Psoas muscle (tissue), 8 donors: Measurements from ENCODE around the gene SNAI1. TPM values are rescaled to one million over a fixed set of nuclear protein-coding genes. Genes with fewer than 3 reads are reported as not detected.
"Not testable (repeated sequence)": the region's sequence is repeated elsewhere in the genome, so short reads cannot be mapped to it uniquely, and the experiment has no call there.

Experiments used
- ATAC-seq, 4 donors: fragments of 200-7000 bp; cut with Tn5 transposase; one replicate each; pipeline ENCODE4 v1.9.1; 2020; ENCODE audit warnings: moderate library complexity in 3 of 4, mild to moderate bottlenecking in 2 of 4
- DNase-seq, 2 donors: peaks; one replicate each; pipeline ENCODE4 v3.0.0-alpha.2; 2020
- H3K27ac ChIP-seq: fragments of 200-600 bp; one replicate; pipeline ENCODE4 v1.8.0; 2022
- H3K27me3 ChIP-seq, 3 donors: fragments of 200-600 bp in 1 of 3; one replicate each; pipeline versions ENCODE4 v1.6.1 to v1.8.0; 2013 to 2022; ENCODE audit warnings: low read length in 2 of 3, mild to moderate bottlenecking in 2 of 3, moderate library complexity in 1 of 3; ENCODE audit not compliant: insufficient read depth in 3 of 3
- H3K36me3 ChIP-seq, 2 donors: fragments of 200-600 bp in 1 of 2; one replicate each; pipeline versions ENCODE4 v1.6.1 to v1.8.0; 2013 to 2022; ENCODE audit warnings: low read depth in 1 of 2, mild to moderate bottlenecking in 1 of 2, moderate library complexity in 1 of 2; ENCODE audit not compliant: insufficient read depth in 1 of 2
- H3K4me1 ChIP-seq: fragments of 200-600 bp; one replicate; pipeline ENCODE4 v1.8.0; 2022
- H3K4me3 ChIP-seq: fragments of 200-600 bp; one replicate; pipeline ENCODE4 v1.8.0; 2022; ENCODE audit warnings: mild to moderate bottlenecking
- H3K9me3 ChIP-seq: fragments of 200-600 bp; one replicate; pipeline ENCODE4 v1.8.0; 2022
- CTCF ChIP-seq: fragments of 200-600 bp; IDR thresholded peaks from one replicate; pipeline ENCODE4 v1.8.0; 2022; ENCODE audit warnings: antibody characterized with exemption
- WGBS, 3 donors: extraction: QIAGEN DNeasy Blood & Tissue Kit; methylation state at CpG; one replicate each; pipeline versions ENCODE4 v1.1.6 to v1.1.7; 2013; 5-methylcytosine and 5-hydroxymethylcytosine counted together
- intact Hi-C, 2 donors: fragments of 100-400 bp; cut with DNase I; formaldehyde crosslinking; loops; one replicate each; pipeline versions ENCODE4 v1.11.0 to v1.14.2; 2022
- polyA plus RNA-seq, 3 donors: library from polyadenylated mRNA; stranded (reverse); fragments of 200-250 nt; gene quantifications; one replicate each; pipeline ENCODE4 v1.2.3, GENCODE V29; 2013
- total RNA-seq, 4 donors: library from RNA; stranded (reverse); fragmentation: NEBNext Ultra II Directional in 2 of 4; extraction: Animal tissue kit (Norgen Biotek cat#: 25700) in 2 of 4; gene quantifications; one replicate each; pipeline versions ENCODE4 v1.2.1 to v1.2.4, GENCODE V29; 2021 to 2023
- donor health status: healthy with polysubstance abuse.
- donor health status: DM: no; HTN: no; CAD: no; lungs with moderate emphysema.
- donor health status: Bipolar disorder and iron deficiency.
- donor health status: healthy.
- donor health status: DM: yes; HTN: yes; CAD: no.
- donor health status: DM: no; HTN: no; CAD: no.
- donor health status: DM: no; HTN: no; CAD: no.
- donor health status: DM: yes; HTN: yes; CAD: no.

SNAI1 gene
- total and polyA plus RNA-seq, 7 donors: 0.49 to 4.6 (median 1.1) TPM

- intact Hi-C loops: loop anchor here in 1 of 2 donors (5.0 kb wide), 1 partner anchor 42 kb away; no protein-coding TSS in a partner anchor
- no peak for ATAC-seq
- Histone ChIP-seq H3K36me3 (no peaks in the 10 kb centered on the region), H3K4me1 (no peaks in the 10 kb centered on the region), H3K4me3 (no peak overlapping the region), H3K9me3 (no peaks in the 10 kb centered on the region), H3K27ac (no peak overlapping the region), H3K27me3 (no peaks in the 10 kb centered on the region)
- no peak for DNase-seq
- TF ChIP-seq CTCF: no peak
- WGBS, 3 donors: 93 to 100% (median 99%) methylated on average over 3 of the region's 3 CpGs
Observed at GRCh38 chr20:49995586-49995985, 12.8 kb downstream of the SNAI1 start.

GRCh38 chr20:49998478-49999188 is 15.9 kb downstream of the SNAI1 start:
- not testable (repeated sequence) for H3K27ac ChIP-seq, H3K4me3 ChIP-seq, DNase-seq, H3K27me3 ChIP-seq, H3K36me3 ChIP-seq, H3K9me3 ChIP-seq, ATAC-seq, H3K4me1 ChIP-seq
- WGBS, 3 donors: 82 to 91% (median 89%) methylated on average over 15 of the region's 15 CpGs
- intact Hi-C loops: loop anchor here in 1 of 2 donors (5.0 kb wide), 1 partner anchor 39 kb away; no protein-coding TSS in a partner anchor

GRCh38 chr20:49999329-49999728 is 16.5 kb downstream of the SNAI1 start:
- WGBS, 3 donors: 58 to 71% (median 66%) methylated on average over 7 of the region's 7 CpGs
- intact Hi-C loops: loop anchor here in 1 of 2 donors (5.0 kb wide), 1 partner anchor 38 kb away; no protein-coding TSS in a partner anchor

GRCh38 chr20:50000548-50001222 is 17.9 kb downstream of the SNAI1 start:
- H3K36me3 ChIP-seq, H3K4me3 ChIP-seq, DNase-seq, H3K27me3 ChIP-seq, H3K27ac ChIP-seq, intact Hi-C loops, H3K9me3 ChIP-seq, ATAC-seq: not testable (repeated sequence)
- H3K4me1 ChIP-seq: peaks cover 12% of the 10 kb centered on the region
- WGBS, 3 donors: 79 to 83% (median 81%) methylated on average over 14 of the region's 14 CpGs

More at GRCh38 chr20:49999329-49999728, 16.5 kb downstream of the SNAI1 start:
- DNase-seq (no peak), ATAC-seq (no peak)
- Histone ChIP-seq H3K4me3 (no peak overlapping the region), H3K36me3 (no peaks in the 10 kb centered on the region), H3K27me3 (no peaks in the 10 kb centered on the region), H3K4me1 (peaks cover 7% of the 10 kb centered on the region), H3K27ac (no peak overlapping the region), H3K9me3 (no peaks in the 10 kb centered on the region)
- no peak for TF ChIP-seq CTCF

GRCh38 chr20:50001784-50002311 is 19.1 kb downstream of the SNAI1 start:
- no peak for ATAC-seq
- intact Hi-C loops: no loop called here
- DNase-seq: no peak
- H3K27ac ChIP-seq: no peak overlapping the region
- H3K4me3 ChIP-seq: no peak overlapping the region
- no peaks in the 10 kb centered on the region for H3K36me3 ChIP-seq
- 89 to 92% (median 90%) methylated on average over 9 of the region's 9 CpGs for WGBS, 3 donors
- H3K9me3 ChIP-seq: no peaks in the 10 kb centered on the region
- no peaks in the 10 kb centered on the region for H3K27me3 ChIP-seq
- H3K4me1 ChIP-seq: peaks cover 12% of the 10 kb centered on the region
- no peak for TF ChIP-seq CTCF
